K562 (cell line): ENCODE results near the gene COL13A1.

ENCODE experiments used
- BRCA1 ChIP-seq, 2 experiments: fragments of 450-650 bp in 1 of 2; sonication (generic) in 1 of 2; formaldehyde crosslinking in 1 of 2; IDR thresholded peaks; 2 replicates each; pipeline versions ENCODE4 v1.5.0 to v1.6.1; 2017 to 2020; ENCODE audit warnings: mild to moderate bottlenecking in 1 of 2, missing genetic modification reagents in 1 of 2
- MYC ChIP-seq, 2 experiments: fragments of 250-450 bp in 1 of 2; sonication (Bioruptor Pico) in 1 of 2; IDR thresholded peaks; 2 replicates each; pipeline versions ENCODE4 v1.5.1 to v1.6.1; 2012 to 2021; ENCODE audit warnings: low read depth in 2 of 2, borderline replicate concordance in 1 of 2, improper control_type of control experiment in 1 of 2, low read length in 1 of 2, mild to moderate bottlenecking in 1 of 2, moderate library complexity in 1 of 2
- POLR2A ChIP-seq: fragments of 450-650 bp; conservative IDR thresholded peaks from 2 replicates; pipeline ENCODE4 v1.6.1; 2016
- RFX5 ChIP-seq: IDR thresholded peaks from 2 replicates; pipeline ENCODE4 v1.6.1; 2011; ENCODE audit warnings: low read depth, mild to moderate bottlenecking, improper control_type of control experiment, low read length
- TF ChIP-seq, protein P1 (sequence below): fragments of 250-450 bp; sonication (Bioruptor Pico); IDR thresholded peaks from 2 replicates; pipeline ENCODE4 v1.8.0; 2022; ENCODE audit warnings: moderate library complexity, mild to moderate bottlenecking, inconsistent platforms
- TF ChIP-seq, protein P2 (sequence below), 2 experiments: fragments of 450-650 bp in 1 of 2; sonication (generic) in 1 of 2; formaldehyde crosslinking in 1 of 2; IDR thresholded peaks in 1 of 2; conservative IDR thresholded peaks in 1 of 2; 2 replicates each; pipeline versions ENCODE4 v1.6.1 to v1.8.1; 2016 to 2023; ENCODE audit warnings: mild to moderate bottlenecking in 2 of 2, moderate library complexity in 2 of 2, inconsistent platforms in 1 of 2, missing genetic modification reagents in 1 of 2
- TF ChIP-seq, protein P3 (sequence below), 3 experiments: fragments of 200-800 bp in 1 of 3; sonication (Bioruptor generic) in 1 of 3; sonication (generic) in 1 of 3; formaldehyde crosslinking in 1 of 3; IDR thresholded peaks; 2 replicates each; pipeline versions ENCODE4 v1.6.1 to v1.8.0; 2016 to 2022; ENCODE audit warnings: mild to moderate bottlenecking in 2 of 3, missing compliant biosample characterization in 2 of 3, missing genetic modification characterization in 2 of 3, missing genetic modification reagents in 1 of 3

DNA sequence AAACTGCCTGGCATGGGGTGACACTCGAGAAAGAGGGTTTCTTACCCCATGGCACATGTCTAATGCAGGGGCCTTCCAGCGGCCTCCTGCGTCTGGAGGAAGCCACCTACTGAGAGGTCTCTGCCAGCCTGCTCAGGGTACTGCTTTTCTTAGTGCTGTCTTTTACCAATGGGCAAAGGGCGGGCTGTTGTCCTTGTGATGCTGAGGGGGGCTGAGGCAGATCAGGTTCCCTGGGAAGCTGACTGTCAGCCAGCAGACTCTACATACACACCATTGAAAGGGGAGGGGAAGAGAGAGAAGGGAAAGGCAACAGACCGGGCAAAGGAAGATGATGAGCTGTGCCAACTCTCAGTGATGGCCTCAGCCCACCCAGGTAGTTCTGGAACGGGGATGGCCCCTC lies 48.7 kb downstream of the COL13A1 start:
- TF ChIP-seq, protein P1, sequence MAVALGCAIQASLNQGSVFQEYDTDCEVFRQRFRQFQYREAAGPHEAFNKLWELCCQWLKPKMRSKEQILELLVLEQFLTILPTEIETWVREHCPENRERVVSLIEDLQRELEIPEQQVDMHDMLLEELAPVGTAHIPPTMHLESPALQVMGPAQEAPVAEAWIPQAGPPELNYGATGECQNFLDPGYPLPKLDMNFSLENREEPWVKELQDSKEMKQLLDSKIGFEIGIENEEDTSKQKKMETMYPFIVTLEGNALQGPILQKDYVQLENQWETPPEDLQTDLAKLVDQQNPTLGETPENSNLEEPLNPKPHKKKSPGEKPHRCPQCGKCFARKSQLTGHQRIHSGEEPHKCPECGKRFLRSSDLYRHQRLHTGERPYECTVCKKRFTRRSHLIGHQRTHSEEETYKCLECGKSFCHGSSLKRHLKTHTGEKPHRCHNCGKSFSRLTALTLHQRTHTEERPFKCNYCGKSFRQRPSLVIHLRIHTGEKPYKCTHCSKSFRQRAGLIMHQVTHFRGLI (CRISPR knock-in tag), result no peak
- TF ChIP-seq RFX5 (no peak), MYC (IDR thresholded peaks at IDR 0.05; ENCODE audit: low read depth, low read length) (no peak), MYC (CRISPR knock-in tag; IDR thresholded peaks at IDR 0.05; ENCODE audit: borderline replicate concordance, low read depth) (no peak), POLR2A (no peak), BRCA1 (IDR thresholded peaks at IDR 0.05) (no peak), BRCA1 (CRISPR knock-in tag; IDR thresholded peaks at IDR 0.05) (no peak)
- TF ChIP-seq, protein P2, sequence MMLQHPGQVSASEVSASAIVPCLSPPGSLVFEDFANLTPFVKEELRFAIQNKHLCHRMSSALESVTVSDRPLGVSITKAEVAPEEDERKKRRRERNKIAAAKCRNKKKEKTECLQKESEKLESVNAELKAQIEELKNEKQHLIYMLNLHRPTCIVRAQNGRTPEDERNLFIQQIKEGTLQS (IDR thresholded peaks at IDR 0.05), result no peak
- TF ChIP-seq, protein P2 (CRISPR knock-in tag; conservative IDR thresholded peaks at IDR 0.05), result no peak
- TF ChIP-seq, protein P3, sequence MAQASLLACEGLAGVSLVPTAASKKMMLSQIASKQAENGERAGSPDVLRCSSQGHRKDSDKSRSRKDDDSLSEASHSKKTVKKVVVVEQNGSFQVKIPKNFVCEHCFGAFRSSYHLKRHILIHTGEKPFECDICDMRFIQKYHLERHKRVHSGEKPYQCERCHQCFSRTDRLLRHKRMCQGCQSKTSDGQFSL (CRISPR knock-in tag; IDR thresholded peaks at IDR 0.05), result no peak
- TF ChIP-seq, protein P3 (tag; IDR thresholded peaks at IDR 0.05), result no peak
